Ureter (tissue), 1 donor: Measurements from ENCODE around the gene PID1. TPM values are rescaled to one million over a fixed set of nuclear protein-coding genes. Genes with fewer than 3 reads are reported as not detected.
"Not testable (repeated sequence)": the region's sequence is repeated elsewhere in the genome, so short reads cannot be mapped to it uniquely, and the experiment has no call there.

ENCODE experiments used
- DNase-seq: peaks from one replicate; pipeline ENCODE4 v3.0.0-alpha.2; 2020; ENCODE audit warnings: low spot score
- total RNA-seq: library from RNA; stranded (reverse); gene quantifications from one replicate; pipeline ENCODE4 v1.2.4, GENCODE V29; 2023
- donor health status: DM: yes; HTN: yes; CAD: no.

PID1 gene
- total RNA-seq, 1 donor from 2014 or later = 25.8 TPM

GRCh38 chr2:229212241-229212640 is 58.8 kb downstream of the PID1 start:
- no peak for DNase-seq

GRCh38 chr2:229210641-229211040 is 60.4 kb downstream of the PID1 start:
- no peak for DNase-seq

GRCh38 chr2:229206548-229206947 is 64.5 kb downstream of the PID1 start:
- DNase-seq = no peak

- no peak for DNase-seq
Observed at GRCh38 chr2:229205704-229206103, 65.4 kb downstream of the PID1 start.

- no peak for DNase-seq
Observed at GRCh38 chr2:229202646-229203045, 68.4 kb downstream of the PID1 start.

GRCh38 chr2:229201521-229201920 is 69.6 kb downstream of the PID1 start:
- DNase-seq = no peak

GRCh38 chr2:229199267-229199666 is 71.8 kb downstream of the PID1 start:
- DNase-seq = no peak

- no peak for DNase-seq
Observed at GRCh38 chr2:229196448-229196847, 74.6 kb downstream of the PID1 start.

- DNase-seq = no peak
Observed at GRCh38 chr2:229195346-229195947, 75.6 kb downstream of the PID1 start.

- DNase-seq = no peak
Observed at GRCh38 chr2:229193281-229193680, 77.8 kb downstream of the PID1 start.

GRCh38 chr2:229191413-229191812 is 79.7 kb downstream of the PID1 start:
- DNase-seq = no peak

GRCh38 chr2:229187123-229187522 is 84.0 kb downstream of the PID1 start:
- not testable (repeated sequence) for DNase-seq

GRCh38 chr2:229181641-229182040 is 89.4 kb downstream of the PID1 start:
- DNase-seq = no peak

- no peak for DNase-seq
Observed at GRCh38 chr2:229180658-229181057, 90.4 kb downstream of the PID1 start.

- no peak for DNase-seq
Observed at GRCh38 chr2:229179628-229180027, 91.5 kb downstream of the PID1 start.

- no peak for DNase-seq
Observed at GRCh38 chr2:229178706-229179105, 92.4 kb downstream of the PID1 start.

GRCh38 chr2:229178117-229178516 is 93.0 kb downstream of the PID1 start:
- DNase-seq = no peak

- DNase-seq = no peak
Observed at GRCh38 chr2:229176136-229176535, 95.0 kb downstream of the PID1 start.

GRCh38 chr2:229175497-229175863 is 95.6 kb downstream of the PID1 start:
- no peak for DNase-seq

- no peak for DNase-seq
Observed at GRCh38 chr2:229174794-229175496, 96.1 kb downstream of the PID1 start.

GRCh38 chr2:229173825-229174359 is 97.2 kb downstream of the PID1 start:
- no peak for DNase-seq

GRCh38 chr2:229170916-229171315 is 100.2 kb downstream of the PID1 start:
- DNase-seq = no peak

GRCh38 chr2:229170171-229170570 is 100.9 kb downstream of the PID1 start:
- DNase-seq = no peak
